Measurements from ENCODE around the gene WHRN.
A peak's percentile ranks its signal among the peaks of the same experiment; 100 is the strongest.

Gene WHRN

DNA sequence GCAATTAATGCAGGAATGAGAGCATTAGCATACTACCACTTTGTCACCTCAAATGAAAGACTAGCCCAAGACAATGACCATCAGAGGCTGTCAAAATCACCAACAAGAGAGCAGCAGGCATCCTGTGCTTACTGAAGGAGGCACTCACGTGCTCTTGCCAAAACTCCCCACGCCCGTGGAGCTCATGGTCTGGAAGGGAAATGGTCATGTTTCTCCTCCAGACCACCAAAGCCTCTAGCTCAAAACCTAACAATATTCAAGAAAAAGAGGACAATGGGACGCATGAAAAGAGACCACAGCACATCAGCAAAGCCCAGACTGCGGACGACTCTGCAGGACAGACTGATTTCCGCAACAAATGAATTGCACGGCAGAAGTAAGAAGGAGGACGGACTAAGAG, 130.3 kb downstream of the WHRN start:
- no peak for DNase-seq

DNA sequence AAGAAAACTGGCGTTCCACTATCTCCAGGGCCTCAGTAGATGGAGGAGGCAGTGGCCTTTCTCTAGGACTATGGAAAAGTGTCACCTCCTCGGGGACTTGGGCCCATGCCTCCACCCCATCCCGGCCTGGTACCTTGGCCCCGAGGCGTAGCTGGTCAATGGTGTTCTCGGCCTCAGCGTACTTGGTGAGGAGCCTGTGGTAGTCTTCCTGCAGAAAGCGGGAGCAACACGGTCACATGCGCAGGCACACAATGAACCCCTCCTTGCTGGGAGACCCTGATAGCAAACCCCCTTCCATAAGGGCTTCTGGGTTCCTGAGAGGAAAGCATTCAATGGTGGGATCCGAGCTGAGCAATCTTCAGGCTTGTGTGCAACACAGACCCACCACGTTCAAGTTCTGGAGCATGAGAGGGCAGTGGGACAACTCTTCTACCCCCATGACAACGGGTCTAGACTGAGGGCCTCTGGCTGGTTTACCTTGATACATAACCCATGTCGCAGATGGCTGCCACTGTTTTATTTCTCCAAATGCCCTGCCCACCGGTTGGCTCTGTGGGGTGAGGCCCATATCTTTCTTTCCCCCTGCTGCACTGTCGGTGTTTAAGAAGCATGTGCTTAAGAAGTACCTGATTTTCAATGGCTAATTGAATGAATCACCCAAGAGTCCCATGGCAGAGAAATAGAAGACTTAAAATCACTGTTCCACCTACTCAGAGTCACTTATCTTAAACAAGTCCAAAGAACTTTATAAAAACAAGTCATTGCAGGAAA, 131.1 kb downstream of the WHRN start:
- DNase-seq, result no peak

DNA sequence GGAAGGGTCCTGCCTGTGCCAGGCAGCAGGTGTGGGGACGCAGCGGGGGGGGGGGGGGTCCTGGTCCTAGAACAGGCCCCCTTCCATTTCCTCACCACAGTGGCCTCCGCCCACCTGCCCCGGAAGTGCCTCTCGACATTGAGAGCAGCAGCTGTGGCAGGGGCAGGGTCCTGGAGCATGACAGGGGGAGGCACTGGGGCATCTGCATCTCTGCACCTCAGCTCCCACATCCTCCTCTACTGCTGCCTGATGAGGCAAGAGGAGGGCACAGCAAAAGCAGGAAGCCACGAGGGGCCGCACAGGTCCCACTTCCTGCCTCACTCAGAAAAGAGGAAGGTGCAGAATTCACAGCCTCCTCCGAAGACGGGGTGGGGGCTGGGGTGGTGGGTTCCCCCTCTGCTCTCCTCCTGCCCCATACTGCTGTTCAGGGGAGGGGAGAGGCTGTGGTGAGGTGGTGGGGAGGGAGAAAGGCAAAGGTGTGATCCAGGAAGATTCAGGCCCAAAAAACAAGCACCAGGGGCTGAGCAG, 132.3 kb downstream of the WHRN start:
- peak; percentile 88 for DNase-seq

DNA sequence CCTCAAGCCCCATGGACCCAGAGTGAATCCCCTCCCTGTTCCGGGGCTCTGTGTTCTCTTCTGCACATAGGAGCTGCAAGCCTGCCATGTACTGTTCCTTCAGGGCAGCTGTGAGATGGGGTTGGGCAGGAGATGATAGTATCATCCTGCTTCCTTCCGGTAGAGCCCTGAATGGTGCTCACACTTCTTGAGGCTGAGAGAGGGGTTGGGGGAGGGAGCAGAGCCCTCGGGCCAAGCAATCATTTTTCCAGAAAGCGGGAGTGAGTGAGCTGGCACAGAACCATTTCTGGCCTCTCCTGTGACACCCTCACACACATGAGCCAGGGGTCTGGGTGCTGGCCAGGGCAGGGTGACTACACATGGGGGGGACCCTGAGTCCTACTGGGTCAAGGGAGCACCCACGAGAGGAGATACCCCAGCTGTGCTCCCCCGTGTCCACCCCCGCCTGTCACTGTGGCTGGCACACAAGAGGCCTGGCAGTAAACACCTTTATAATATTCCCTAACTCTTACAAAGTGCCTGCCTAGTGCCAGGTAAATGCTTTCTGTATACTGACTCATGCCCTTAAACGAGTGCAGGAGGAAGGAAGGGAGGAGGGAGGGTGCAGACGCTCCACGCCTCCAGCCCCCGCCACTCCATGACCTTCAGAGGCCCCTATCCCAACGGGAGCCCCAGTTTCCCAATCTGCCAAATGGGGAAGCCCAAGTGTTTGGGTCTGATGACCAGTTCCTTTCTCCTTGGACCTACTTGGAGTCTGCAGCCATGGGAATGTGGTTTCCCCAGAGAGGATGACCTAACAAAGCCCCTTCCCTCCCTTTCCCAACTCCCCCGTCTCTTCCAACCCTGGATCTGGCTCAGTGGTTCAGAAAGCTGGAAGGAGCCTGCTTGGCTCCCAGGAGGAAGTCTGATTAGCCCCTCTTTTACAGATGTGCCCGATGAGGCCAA, 133.0 kb downstream of the WHRN start:
- peak; percentile 68 for DNase-seq

DNA sequence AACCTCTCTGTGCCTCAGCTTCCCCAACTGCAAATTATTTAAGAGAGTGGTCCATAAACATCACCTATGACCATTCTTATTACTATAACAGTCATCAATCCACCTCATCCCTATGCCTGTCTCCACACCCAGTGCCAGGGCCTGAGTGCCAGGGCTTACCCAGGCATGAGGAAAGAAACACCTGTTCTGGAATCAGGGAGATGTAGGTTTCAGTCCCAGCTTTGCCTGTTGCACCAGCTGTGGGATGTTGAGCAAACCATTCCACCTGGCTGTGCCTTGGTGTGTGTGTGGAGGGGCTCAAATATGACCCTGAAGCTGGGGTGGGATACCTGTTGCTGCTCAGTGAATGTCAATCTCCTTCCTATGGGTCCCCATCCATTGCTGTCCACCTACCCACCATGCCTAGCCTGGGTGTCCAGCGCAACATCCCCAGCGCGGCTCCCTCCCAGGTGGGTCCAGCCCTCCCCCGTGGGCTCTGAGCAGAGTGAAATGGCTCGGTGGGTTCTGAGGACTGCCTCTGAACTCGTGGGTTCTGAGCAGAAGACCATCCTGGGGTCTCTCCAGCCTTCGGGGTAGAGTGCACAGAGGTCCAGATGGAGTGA, 133.8 kb downstream of the WHRN start:
- no peak for DNase-seq

DNA sequence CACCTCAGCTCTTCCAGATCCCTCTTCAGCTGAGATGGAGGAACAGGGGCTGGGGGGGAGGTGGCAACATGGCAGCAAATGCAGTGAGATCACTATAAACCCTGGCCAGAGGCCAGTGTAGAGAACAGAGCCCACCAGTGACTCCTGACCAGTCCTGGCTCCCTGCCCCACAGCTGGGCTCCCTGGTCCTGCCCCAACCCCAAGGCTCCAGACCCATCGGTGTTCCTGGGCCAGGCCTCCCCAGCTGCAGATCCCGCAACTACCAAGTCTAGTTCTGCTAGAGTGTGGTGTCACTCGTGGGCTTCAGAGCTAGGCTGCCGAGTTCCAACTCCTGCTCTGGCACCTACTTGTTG, 134.3 kb downstream of the WHRN start:
- DNase-seq, result no peak

DNA sequence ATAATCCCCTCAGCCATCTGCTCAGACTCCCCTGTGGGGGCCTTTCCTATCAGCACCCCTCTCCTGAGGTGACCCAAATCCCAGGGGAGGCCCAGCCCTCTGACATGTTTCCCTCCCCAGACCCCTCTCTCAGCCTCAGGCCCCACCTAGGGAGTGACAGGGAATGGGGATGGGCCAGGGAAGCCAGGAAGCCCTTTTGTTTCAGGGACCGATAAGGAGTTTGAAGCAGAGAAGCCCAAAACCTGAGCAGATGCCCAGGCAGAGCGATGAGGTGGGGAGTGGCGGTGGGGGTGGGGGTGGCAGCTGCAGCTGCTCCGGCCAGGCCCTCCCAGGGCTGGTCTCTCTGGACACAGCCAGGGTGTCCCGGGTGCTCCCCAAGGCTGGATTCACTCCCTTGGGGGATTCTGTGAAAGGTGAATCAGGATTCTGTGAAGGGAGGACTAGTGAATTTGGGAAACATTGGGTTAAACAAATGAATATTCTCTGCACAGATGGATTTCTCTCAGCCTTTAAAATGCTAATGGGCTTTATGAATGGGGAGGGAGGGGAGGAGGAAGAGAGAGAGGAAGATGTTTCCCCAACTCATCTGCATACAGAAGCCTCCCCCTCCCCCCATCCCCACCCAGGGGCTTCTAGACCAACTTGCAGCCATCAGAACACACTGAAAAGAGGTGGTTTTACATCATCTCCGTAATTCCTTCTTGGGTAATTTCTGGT, 134.9 kb downstream of the WHRN start:
- no peak for DNase-seq

DNA sequence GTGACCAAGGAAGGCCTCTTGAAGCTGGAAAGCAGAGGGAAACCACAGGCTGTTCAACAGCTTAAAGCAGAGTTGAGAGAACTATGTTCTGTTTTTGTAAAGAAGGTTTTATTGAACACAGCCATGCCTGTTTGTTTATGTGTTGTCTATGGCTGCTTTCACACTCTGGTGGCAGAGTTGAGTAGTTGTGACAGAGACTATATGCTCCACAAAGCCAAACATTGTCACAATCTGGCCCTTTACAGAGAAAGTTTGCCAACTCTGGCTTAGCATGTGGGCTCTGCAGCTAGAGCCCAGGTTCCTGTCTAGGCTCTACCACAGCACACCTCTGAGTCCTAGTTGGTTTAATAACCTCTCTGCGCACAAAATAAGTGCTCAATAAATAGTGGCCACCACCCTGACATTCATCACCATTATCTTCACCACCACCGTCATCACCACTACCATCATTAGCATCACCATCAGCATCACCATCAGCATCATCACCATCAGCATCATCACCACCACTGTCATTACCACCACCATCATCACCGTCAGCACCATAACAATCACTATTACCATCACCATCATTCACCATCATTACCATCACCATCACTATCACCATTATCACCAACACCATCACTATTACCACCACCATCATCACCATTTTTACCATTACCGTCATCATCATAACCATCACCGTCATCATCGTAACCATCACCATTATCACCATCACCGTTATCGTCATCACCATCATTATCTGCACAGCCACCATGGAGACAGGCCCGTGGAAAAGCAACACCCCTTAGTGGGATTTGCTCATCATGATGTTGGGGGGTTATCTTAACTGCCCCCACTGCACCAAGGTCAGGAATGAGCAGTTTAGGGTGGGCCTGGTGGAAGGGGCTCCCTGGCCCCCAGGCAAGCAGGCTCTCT, 135.8 kb downstream of the WHRN start:
- peak; percentile 50 for DNase-seq

DNA sequence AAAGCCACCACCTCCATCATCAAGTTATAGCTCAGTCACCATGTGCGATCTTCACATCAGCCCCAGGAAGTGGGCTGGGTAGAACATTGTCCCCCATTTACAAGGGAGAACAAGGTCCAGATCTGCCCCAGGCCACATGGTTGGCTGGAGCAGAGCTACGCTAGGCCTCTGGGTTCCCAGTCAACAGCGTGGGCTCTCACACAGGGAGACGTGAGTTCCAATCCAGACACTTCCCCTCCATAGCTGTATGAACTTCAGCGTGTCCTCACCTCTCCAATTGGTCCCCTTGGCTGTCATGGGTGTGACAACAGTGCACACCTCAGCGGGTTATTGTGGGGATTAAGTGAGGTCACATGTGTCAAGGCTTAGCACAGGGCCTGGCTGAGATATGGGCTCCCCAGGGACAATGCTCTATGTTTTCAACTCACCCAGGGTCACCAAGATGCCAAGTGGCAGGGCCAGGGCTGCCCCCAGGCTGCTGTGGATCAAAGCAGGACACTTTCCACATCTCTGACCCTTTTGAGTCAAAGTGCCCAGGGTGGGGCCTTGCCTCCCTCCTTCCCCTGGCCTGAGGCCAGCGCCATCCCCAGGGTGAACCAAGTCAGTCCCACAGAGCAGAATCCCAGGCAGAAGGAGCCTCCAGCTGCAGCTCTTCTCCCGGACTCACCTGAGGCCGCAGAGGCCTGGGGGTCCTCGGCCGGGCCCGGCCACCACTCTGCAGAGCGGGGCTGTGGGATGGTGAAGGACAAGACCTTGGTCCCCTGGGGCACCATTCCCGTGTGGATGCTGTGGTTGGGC, 137.3 kb downstream of the WHRN start:
- no peak for DNase-seq

DNA sequence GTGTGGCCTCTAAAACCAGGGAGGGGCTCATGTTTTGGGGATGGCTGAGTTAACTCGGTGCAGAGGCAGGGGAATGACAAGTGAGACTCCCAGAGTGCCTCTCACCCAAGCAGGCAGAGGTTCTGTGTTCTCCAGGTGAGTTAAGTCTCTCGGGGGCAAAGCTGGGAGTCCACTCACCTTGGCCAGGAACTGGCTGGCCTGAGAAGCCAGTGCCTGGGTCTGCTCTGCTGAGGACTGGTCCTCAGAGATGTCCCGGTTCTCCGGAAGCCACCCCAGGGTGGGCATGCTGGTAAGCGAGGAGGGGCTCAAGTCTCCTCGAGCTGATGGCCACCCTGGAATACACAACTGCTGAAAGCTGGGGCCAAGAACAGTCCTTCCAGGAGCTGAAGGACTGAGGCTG, 137.9 kb downstream of the WHRN start:
- no peak for DNase-seq

DNA sequence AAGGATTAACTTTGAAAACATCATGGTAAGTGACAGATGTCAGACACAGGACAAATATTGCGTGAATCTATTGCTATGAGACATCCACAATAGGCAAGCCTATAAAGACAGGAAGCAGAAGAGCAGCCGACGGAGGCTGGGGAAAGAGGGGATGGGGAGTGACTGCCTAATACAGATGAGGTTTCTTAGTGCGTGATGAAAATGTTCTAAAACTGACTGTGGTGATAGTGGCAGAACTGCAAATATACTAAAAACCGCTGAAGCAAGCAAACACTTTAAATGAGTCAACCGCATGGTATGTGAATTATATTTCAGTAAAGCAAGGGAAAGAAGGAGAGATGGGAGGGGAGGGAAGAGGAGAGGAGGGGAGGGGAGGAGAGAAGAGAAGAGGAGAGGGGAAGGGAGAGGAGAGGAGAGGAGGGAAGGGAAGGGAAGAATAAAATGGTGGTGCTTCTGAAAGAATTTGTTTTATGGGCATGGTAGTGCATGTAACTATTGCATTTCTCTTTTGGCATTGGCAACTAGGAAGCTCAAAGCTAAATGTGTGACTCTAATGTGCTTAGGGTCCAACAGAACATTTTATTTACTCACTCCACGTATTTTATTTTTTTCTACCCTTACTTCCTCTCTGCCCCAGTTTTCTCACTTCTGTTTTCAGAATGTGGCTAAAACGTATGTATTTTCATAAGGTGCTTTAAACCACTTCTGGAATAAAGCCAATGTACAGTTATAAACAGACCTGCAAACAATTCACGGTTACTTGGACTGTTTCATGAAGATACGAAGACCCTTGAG, 138.7 kb downstream of the WHRN start:
- DNase-seq, result peak; percentile 50

DNA sequence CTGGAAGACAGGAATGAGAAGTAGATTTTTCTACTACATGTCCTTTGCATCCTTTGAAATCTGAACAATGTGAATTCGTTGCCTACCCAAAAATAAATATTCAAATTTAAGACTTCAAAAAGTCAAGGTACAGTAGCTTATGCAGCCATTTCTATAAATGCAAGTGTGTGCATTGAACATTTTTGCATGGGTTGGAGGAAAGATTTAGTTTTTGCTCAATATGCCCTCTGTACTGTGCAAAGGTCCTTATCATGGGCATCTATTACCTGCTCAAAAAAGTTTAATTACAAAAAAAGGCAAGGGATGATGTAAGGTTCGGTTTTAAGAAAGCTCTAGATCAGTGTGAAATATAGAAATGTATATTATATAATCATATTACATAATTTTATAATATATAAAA, 140.1 kb downstream of the WHRN start:
- no peak for DNase-seq

DNA sequence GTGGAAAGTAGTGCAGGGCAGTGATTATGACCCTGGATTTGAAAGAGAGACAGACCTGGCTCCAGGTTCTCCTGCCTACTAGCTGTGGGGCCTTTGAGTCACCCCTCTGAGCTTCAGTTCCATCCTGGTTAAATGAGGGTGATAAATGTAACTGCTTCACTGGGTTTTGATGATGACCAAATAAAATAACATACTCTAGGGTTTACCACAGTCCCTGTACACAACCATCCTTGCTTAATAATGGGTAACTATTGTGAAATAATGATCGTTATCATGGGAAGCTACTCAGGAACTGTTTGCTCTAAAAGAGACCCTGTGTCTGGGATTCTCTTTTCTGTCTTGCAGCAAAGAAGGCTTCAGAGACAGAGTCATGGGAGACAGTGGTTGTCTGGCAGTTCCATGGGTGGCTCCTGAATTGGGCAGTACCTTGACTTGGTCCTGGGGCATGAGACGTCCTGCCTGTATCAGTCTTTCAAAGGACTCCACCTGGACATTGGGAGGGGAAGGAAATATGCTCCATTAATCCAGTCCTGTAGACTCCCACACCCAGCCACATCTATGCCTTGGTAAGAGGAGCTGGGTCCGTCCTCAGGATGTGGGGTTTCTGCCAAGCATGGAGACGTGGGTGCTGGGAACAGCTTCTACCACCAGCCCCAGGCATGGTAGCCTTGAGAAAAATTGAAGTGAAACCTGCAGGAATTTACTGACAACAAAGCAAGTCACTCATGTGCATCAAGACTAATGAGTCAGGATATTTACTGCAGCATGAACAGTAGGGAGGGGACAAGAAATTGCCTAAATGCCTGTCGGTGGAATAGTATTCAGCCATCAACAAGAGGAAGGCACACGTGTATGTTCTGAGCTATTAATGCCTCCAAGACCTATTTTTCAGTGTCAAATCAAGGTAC, 140.9 kb downstream of the WHRN start:
- DNase-seq, result no peak

DNA sequence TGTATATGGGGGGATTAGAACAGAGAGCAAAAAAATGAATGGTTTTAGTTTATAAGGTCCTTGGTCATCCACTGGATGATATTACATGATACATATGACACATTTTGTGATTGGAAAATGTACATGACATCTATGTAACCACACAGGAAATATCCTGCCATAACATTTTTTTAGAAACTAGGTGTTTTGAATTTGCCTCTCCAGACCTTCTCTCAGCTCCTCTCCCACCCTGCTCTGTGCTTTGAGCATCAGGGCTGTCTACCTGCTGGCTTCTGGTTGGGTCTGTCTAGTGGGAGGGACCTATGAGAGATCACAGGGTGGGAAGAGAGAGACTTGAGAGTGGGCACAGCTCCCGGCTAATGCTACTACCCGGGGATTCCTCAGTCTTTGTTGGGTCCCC, 141.8 kb downstream of the WHRN start:
- DNase-seq, result no peak

DNA sequence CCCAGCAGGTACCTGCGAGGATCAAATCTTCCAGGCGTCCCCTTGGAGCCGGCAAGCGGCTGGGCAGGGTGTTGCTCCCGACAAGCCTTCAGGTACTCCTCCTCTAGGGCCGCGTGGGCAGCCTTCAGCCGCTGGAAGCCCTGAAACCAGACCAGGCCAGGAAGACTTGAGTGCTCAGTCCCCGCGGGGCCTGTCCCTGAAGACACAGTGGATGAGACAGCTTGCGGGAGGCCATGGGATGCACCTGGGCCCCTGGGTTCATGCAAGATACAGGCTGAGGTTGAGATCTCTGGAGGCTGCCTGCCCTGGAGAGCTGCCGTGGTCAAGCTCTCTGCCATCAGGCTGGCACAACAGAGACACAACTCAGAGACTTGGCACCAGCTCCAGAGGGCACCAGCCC, 142.9 kb downstream of the WHRN start:
- no peak for DNase-seq

DNA sequence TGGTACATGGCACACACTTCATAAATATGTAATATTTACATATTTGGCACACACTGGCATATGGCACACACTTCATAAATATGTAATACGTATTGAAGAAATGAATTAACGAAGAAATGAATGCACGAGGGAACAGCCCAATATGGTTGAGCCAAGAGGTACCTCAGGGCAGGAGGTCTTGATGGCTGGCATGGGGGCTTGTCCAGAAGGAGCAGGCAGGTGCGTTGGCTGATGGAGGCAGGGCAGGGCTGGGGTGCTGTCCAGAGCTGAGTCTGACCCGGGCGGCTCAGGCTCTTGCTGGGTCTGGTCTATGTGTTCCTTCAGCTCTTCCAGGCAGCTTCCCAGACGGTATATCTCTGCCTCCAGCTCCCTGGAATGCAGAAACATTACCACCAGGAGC, 143.7 kb downstream of the WHRN start:
- no peak for DNase-seq

DNA sequence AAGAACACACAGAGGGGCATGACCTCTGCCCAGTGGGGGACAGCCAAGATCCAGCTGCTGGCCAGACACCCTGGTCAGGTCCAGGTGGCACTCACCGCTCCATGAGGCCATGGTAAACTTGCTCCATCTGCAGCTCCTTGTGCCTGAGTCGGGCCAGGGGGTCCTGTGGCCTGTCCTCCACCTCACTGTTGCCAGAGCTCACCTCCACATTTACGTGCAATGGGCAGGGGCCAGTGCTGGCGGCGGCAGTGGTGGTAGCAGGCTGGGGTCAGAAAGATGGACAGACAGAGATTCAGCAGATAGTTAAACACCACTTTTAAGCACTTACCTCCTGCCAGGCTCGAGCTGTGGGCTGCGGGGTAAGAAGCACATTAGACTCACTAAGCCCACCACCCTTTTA, 145.5 kb downstream of the WHRN start:
- no peak for DNase-seq

DNA sequence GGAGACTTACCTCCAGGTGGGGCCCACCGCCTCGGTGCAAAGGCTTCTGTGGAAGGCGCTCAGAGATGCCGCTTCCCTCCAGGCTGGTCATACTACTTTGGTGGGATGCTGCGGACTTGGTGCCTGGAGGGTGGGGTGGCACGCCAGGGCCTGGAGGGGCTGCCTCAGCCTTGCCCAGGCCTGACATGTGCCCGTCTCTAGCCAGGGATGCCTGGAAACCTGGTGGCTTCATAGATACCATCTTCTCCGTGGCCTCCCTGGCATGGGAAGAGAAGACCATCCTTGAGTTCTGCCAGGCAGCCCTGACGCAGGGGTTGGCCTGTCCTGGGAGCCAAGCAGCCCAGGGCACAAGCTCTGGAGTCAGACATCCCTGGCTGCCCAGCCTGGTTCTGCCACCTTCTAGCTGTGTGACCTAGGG, 147.4 kb downstream of the WHRN start:
- no peak for DNase-seq

DNA sequence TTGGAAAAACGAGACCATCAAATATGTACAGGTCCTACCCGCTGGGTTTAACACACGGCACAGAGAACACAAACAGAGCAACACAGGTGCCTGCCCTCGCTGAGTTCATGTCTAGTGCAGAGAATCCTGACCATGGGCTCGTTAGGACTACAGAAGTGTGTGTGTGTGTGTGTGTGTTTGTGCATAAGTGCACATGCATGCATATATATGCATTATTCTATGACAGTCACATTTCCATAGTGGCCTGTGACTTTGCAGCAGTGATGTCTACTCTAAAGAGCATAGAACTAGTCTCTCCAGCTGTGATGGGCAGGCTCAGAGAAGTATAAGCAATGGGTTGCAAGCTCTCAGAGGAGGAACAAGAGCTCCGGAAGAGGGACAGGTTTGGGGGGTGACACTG, 147.9 kb downstream of the WHRN start:
- no peak for DNase-seq

All from CD4-positive, alpha-beta T cell treated with Interleukin-12 subunit alpha and Interleukin-12 subunit beta, for 1 hour (primary cell).